Endothelial cell of umbilical vein (primary cell): Measurements from ENCODE around the gene PLA2R1. TPM values are rescaled to one million over a fixed set of nuclear protein-coding genes. Genes with fewer than 3 reads are reported as not detected.

Experiments
- BruUV-seq: library from RNA; stranded (reverse); fragments of 400-500 nt; replicated peaks from 2 replicates; lab custom pipeline; 2021; lab: Mats Ljungman, UMichigan
- CTCF ChIA-PET: fragments of 300-600, 350-600 bp; sonication (Branson Sonifier 250); formaldehyde crosslinking; loops from one replicate; lab custom pipeline; 2021; ENCODE audit warnings: antibody characterized with exemption, inconsistent platforms; lab: Charles Lee
- POLR2A ChIA-PET: fragments of 300-600, 350-600 bp; sonication (Branson Sonifier 250); formaldehyde crosslinking; loops from one replicate; lab custom pipeline; 2021; ENCODE audit warnings: antibody characterized with exemption, inconsistent platforms; lab: Charles Lee
- DNase-seq: peaks from one replicate; pipeline ENCODE4 v3.0.0-alpha.2; 2011; ENCODE audit warnings: low read depth, low spot score
- FAIRE-seq: peaks from 2 replicates; lab custom pipeline; 2011; peaks lifted over from hg19 to GRCh38; lab: Jason Lieb, UNC
- H2AFZ ChIP-seq: 2 replicates; pipeline ENCODE4 v1.6.0; 2012; ENCODE audit warnings: low read depth, low read length, control low read depth, inconsistent platforms
- H3K27ac ChIP-seq: 2 replicates; pipeline ENCODE4 v1.5.1; 2011; ENCODE audit warnings: low read depth, mild to moderate bottlenecking, control low read depth, low read length, moderate library complexity; ENCODE audit not compliant: insufficient read depth
- H3K27me3 ChIP-seq, 2 experiments: 2 replicates each; pipeline versions ENCODE4 v1.6.0 to v1.6.1; 2011; ENCODE audit warnings: low read length in 2 of 2, mixed read lengths in 1 of 2; ENCODE audit not compliant: control insufficient read depth in 2 of 2, insufficient read depth in 2 of 2
- H3K36me3 ChIP-seq, 2 experiments: 2 replicates in 1 of 2; 3 replicates in 1 of 2; pipeline ENCODE4 v1.5.1; 2011; ENCODE audit warnings: low read length in 2 of 2, mild to moderate bottlenecking in 1 of 2, moderate library complexity in 1 of 2; ENCODE audit not compliant: control insufficient read depth in 2 of 2, insufficient read depth in 2 of 2; ENCODE audit errors: extremely low read depth in 1 of 2
- H3K4me1 ChIP-seq: 3 replicates; pipeline ENCODE4 v1.5.1; 2011; ENCODE audit warnings: mild to moderate bottlenecking, low read length; ENCODE audit not compliant: control insufficient read depth, insufficient read depth; ENCODE audit errors: extremely low read depth
- H3K4me2 ChIP-seq: 2 replicates; pipeline ENCODE4 v1.6.1; 2011; ENCODE audit warnings: low read length, control low read depth, mixed read lengths; ENCODE audit not compliant: insufficient read depth
- H3K4me3 ChIP-seq, 3 experiments: fragments of 200-600 bp in 1 of 3; sonication (generic), shearing (Covaris generic) in 1 of 3; replicated peaks in 1 of 3; 2 replicates each; pipeline ENCODE4 v1.5.1; 2011 to 2016; ENCODE audit warnings: control low read depth in 3 of 3, low read length in 3 of 3, mild to moderate bottlenecking in 2 of 3, inconsistent platforms in 1 of 3, low read depth in 1 of 3, moderate library complexity in 1 of 3; ENCODE audit not compliant: insufficient read depth in 1 of 3
- H3K79me2 ChIP-seq: 2 replicates; pipeline ENCODE4 v1.6.0; 2012; ENCODE audit warnings: low read length, inconsistent platforms; ENCODE audit not compliant: control insufficient read depth, insufficient read depth
- H3K9ac ChIP-seq: replicated peaks from 2 replicates; pipeline ENCODE3; 2011; ENCODE audit warnings: low read length, control low read depth; ENCODE audit not compliant: insufficient read depth; ENCODE audit errors: extremely low read depth
- H3K9me1 ChIP-seq: replicated peaks from 3 replicates; pipeline ENCODE4 v1.6.0; 2011; ENCODE audit warnings: mild to moderate bottlenecking, low read length; ENCODE audit not compliant: control insufficient read depth, insufficient read depth; ENCODE audit errors: extremely low read depth
- H3K9me3 ChIP-seq: replicated peaks from 2 replicates; pipeline ENCODE4 v1.5.1; 2012; ENCODE audit warnings: low read length, inconsistent platforms; ENCODE audit not compliant: control insufficient read depth, insufficient read depth
- H4K20me1 ChIP-seq: replicated peaks from 2 replicates; pipeline ENCODE3; 2011; ENCODE audit warnings: mild to moderate bottlenecking, low read length; ENCODE audit not compliant: control insufficient read depth, insufficient read depth; ENCODE audit errors: extremely low read depth
- CTCF ChIP-seq, 2 donors: IDR thresholded peaks; 1 replicate in 1 of 2; 2 replicates in 1 of 2; pipeline ENCODE4 v1.5.1; 2011; ENCODE audit warnings: low read length in 2 of 2, mild to moderate bottlenecking in 2 of 2, moderate library complexity in 2 of 2, control low read depth in 1 of 2, inconsistent platforms in 1 of 2, low read depth in 1 of 2; ENCODE audit not compliant: insufficient read depth in 1 of 2; ENCODE audit errors: extremely low read depth in 1 of 2
- EZH2 ChIP-seq: IDR thresholded peaks from 2 replicates; pipeline ENCODE4 v1.6.1; 2012; ENCODE audit warnings: borderline replicate concordance, low read depth, mild to moderate bottlenecking, moderate library complexity, low read length, inconsistent platforms; ENCODE audit not compliant: severe bottlenecking
- FOS ChIP-seq: IDR thresholded peaks from 2 replicates; pipeline ENCODE4 v1.6.1; 2011; ENCODE audit warnings: mild to moderate bottlenecking, low read length, moderate library complexity, borderline replicate concordance; ENCODE audit not compliant: insufficient read depth
- GATA2 ChIP-seq: IDR thresholded peaks from 2 replicates; pipeline ENCODE4 v1.7.0; 2011; ENCODE audit warnings: low read depth, mild to moderate bottlenecking, moderate library complexity, mixed read lengths, low read length; ENCODE audit not compliant: insufficient read length, insufficient read depth
- JUN ChIP-seq: IDR thresholded peaks from 2 replicates; pipeline ENCODE4 v1.6.1; 2011; ENCODE audit warnings: borderline replicate concordance, low read depth; ENCODE audit not compliant: insufficient read length, insufficient read depth
- MAX ChIP-seq: IDR thresholded peaks from 2 replicates; pipeline ENCODE4 v1.6.1; 2011; ENCODE audit not compliant: insufficient read depth, insufficient read length
- MYC ChIP-seq: IDR thresholded peaks from one replicate; pipeline ENCODE4 v1.6.1; 2011; ENCODE audit warnings: mild to moderate bottlenecking, low read depth, low read length
- POLR2A ChIP-seq: IDR thresholded peaks from 2 replicates; pipeline ENCODE4 v1.6.1; 2012; ENCODE audit warnings: low read depth, mild to moderate bottlenecking, control low read depth, low read length
- POLR2AphosphoS5 ChIP-seq: IDR thresholded peaks from 2 replicates; pipeline ENCODE4 v1.6.1; 2012; ENCODE audit warnings: low read depth, mild to moderate bottlenecking, control low read depth, low read length, moderate library complexity; ENCODE audit not compliant: insufficient read depth
- dilution Hi-C: fragments of 300-500 bp; cut with MboI; formaldehyde crosslinking; loops from one replicate; pipeline ENCODE4 v1.15.0; 2019; ENCODE audit warnings: low sequenced_read_pairs; ENCODE audit not compliant: extremely low pct_ligation_motif_present
- intact Hi-C: fragments of 100-400 bp; cut with micrococcal nuclease; formaldehyde crosslinking; loops from one replicate; pipeline ENCODE4 v1.10.0; 2022
- polyA plus RNA-seq, 4 experiments: library from polyadenylated mRNA; depleted of rRNA in 3 of 4; stranded (reverse) in 3 of 4; unstranded in 1 of 4; fragments of >200 nt; gene quantifications; 2 replicates each; pipeline versions ENCODE4 v1.2.1 to v1.2.3, GENCODE V29; 2011 to 2012; ENCODE audit warnings: missing spikeins in 1 of 4
- total RNA-seq: library from RNA; stranded (reverse); gene quantifications from 2 replicates; pipeline ENCODE4 v1.2.3, GENCODE V29; 2021

Gene PLA2R1
- total and polyA plus RNA-seq, 2 donors (not counting 3 experiments of a cell fraction or from before 2014, with no cell fraction given) = 6.9 to 14.4 TPM

- dilution Hi-C loops = no loop called here
- no peaks in the 10 kb centered on the region for H3K9me3 ChIP-seq
- intact Hi-C loops = no loop called here
- ChIA-PET CTCF (interaction anchor here (0.8 to 1.8 kb wide), 7 partner anchors 9 to 83 kb away, joined by 3 to 7 read pairs (median 3); no protein-coding TSS in a partner anchor), POLR2A (no interaction called here)
- FAIRE-seq (peak; percentile 76), DNase-seq (peak; percentile 53)
- H3K4me3 ChIP-seq = no peak overlapping the region
- no peaks in the 10 kb centered on the region for H3K9me1 ChIP-seq
- H3K36me3 ChIP-seq = no peaks in the 10 kb centered on the region
- no TSS peak for BruUV-seq
- H2AFZ ChIP-seq = no peak overlapping the region
- TF ChIP-seq GATA2 (peak; percentile 89), JUN (no peak)
- no peaks in the 10 kb centered on the region for H3K27me3 ChIP-seq
- no peak overlapping the region for H3K27ac ChIP-seq
- H3K79me2 ChIP-seq = peaks cover 23% of the 10 kb centered on the region
- H3K4me1 ChIP-seq = peaks cover 25% of the 10 kb centered on the region
- peak overlapping the region; percentile 13 for H3K4me2 ChIP-seq
- H4K20me1 ChIP-seq = no peaks in the 10 kb centered on the region
- no peak overlapping the region for H3K9ac ChIP-seq
These were observed 11.0 kb downstream of the PLA2R1 start for GRCh38 chr2:160051371-160051800.

GRCh38 chr2:160050147-160050546 lies 12.3 kb downstream of the PLA2R1 start:
- H3K9me1 ChIP-seq = no peaks in the 10 kb centered on the region
- POLR2A ChIA-PET = no interaction called here
- H3K4me3 ChIP-seq = no peak overlapping the region
- FAIRE-seq (no peak), DNase-seq (no peak)
- H3K36me3 ChIP-seq = no peaks in the 10 kb centered on the region
- TF ChIP-seq GATA2 = no peak
- TF ChIP-seq EZH2 = no peak
- TF ChIP-seq CTCF (IDR thresholded peaks at IDR 0.05; ENCODE audit: extremely low read depth in 1 of 2, insufficient read depth in 1 of 2, low read depth in 1 of 2, low read length in 2 of 2) = no peak
- TF ChIP-seq MAX = no peak
- no peak for TF ChIP-seq JUN
- no peak for TF ChIP-seq POLR2AphosphoS5
- TF ChIP-seq FOS = no peak
- no peak for TF ChIP-seq MYC
- no peak for TF ChIP-seq POLR2A
- intact Hi-C loops (no loop called here), dilution Hi-C loops (no loop called here)
- no peak overlapping the region for H2AFZ ChIP-seq
- H4K20me1 ChIP-seq = no peaks in the 10 kb centered on the region
- H3K4me2 ChIP-seq = no peak overlapping the region
- H3K4me1 ChIP-seq = peaks cover 25% of the 10 kb centered on the region
- H3K9ac ChIP-seq = no peak overlapping the region
- BruUV-seq = no TSS peak
- no peaks in the 10 kb centered on the region for H3K27me3 ChIP-seq
- CTCF ChIA-PET = interaction anchor here (1.0 to 1.5 kb wide), 4 partner anchors 9 to 60 kb away, joined by 3 read pairs; no protein-coding TSS in a partner anchor
- H3K9me3 ChIP-seq = no peaks in the 10 kb centered on the region
- peaks cover 23% of the 10 kb centered on the region for H3K79me2 ChIP-seq
- no peak overlapping the region for H3K27ac ChIP-seq
